ENCODE measurements around the gene MLYCD.

- TF ChIP-seq CTCF (IDR thresholded peaks at IDR 0.05) = no peak
- no peak for TF ChIP-seq POLR2A (IDR thresholded peaks at IDR 0.05)
Observed at GRCh38 chr16:83930730-83931500, 32.0 kb downstream of the MLYCD start.

Data from ovary (tissue), 3 donors.